ENCODE data around the gene PLEKHH2.

Gene PLEKHH2

DNA sequence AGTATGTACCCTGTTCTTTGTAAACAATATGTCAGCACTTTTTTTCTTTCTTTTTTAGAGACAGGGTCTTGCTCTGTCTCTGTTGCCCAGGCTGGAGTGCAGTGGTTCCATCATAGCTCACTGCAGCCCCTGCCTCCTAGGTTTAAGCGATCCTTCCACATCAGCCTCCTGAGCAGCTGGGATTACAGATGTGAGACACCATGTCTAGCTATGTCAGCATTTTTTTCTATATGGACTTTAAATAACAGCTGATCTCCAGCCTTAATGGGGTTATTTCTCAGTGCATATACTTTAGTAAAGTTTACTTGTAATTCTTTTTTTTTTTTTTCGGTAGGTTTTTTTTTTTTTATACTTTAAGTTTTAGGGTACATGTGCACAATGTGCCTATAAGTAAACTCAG lies 174.9 kb downstream of the PLEKHH2 start:
- Histone ChIP-seq H4K20me1 (ENCODE audit: control insufficient read depth, insufficient read depth, low read depth, low read length) (no peaks in the 10 kb centered on the region), H3K4me2 (ENCODE audit: low read length) (no peak overlapping the region), H3K4me3 (ENCODE audit: low read length) (no peak overlapping the region), H3K9me3 (ENCODE audit: control insufficient read depth, insufficient read depth, low read length) (no peaks in the 10 kb centered on the region), H3K27me3 (ENCODE audit: control insufficient read depth, low read length) (no peaks in the 10 kb centered on the region), H3K79me2 (ENCODE audit: control insufficient read depth, low read length) (no peaks in the 10 kb centered on the region), H3K27ac (ENCODE audit: low read depth, low read length) (no peak overlapping the region), H3K4me1 (ENCODE audit: control insufficient read depth, low read length) (no peaks in the 10 kb centered on the region), H3K36me3 (ENCODE audit: control insufficient read depth, low read length) (no peaks in the 10 kb centered on the region), H3F3A (ENCODE audit: control insufficient read depth, insufficient read depth) (no peaks in the 10 kb centered on the region), H3K9me2 (replicated peaks; ENCODE audit: control insufficient read depth, low read length) (no peaks in the 10 kb centered on the region)
- TF ChIP-seq, protein P1, sequence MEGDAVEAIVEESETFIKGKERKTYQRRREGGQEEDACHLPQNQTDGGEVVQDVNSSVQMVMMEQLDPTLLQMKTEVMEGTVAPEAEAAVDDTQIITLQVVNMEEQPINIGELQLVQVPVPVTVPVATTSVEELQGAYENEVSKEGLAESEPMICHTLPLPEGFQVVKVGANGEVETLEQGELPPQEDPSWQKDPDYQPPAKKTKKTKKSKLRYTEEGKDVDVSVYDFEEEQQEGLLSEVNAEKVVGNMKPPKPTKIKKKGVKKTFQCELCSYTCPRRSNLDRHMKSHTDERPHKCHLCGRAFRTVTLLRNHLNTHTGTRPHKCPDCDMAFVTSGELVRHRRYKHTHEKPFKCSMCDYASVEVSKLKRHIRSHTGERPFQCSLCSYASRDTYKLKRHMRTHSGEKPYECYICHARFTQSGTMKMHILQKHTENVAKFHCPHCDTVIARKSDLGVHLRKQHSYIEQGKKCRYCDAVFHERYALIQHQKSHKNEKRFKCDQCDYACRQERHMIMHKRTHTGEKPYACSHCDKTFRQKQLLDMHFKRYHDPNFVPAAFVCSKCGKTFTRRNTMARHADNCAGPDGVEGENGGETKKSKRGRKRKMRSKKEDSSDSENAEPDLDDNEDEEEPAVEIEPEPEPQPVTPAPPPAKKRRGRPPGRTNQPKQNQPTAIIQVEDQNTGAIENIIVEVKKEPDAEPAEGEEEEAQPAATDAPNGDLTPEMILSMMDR (IDR thresholded peaks at IDR 0.05; ENCODE audit: low read depth, low read length, poor library complexity, severe bottlenecking) = no peak
- TF ChIP-seq EZH2phosphoT487 (IDR thresholded peaks at IDR 0.05; ENCODE audit: borderline replicate concordance, low read length) = no peak

GRCh38 chr2:43812947-43813346 lies 175.9 kb downstream of the PLEKHH2 start:
- H3K36me3 ChIP-seq (ENCODE audit: control insufficient read depth, low read length) = no peaks in the 10 kb centered on the region
- H3K4me1 ChIP-seq (ENCODE audit: control insufficient read depth, low read length) = no peaks in the 10 kb centered on the region
- H3K27me3 ChIP-seq (ENCODE audit: control insufficient read depth, low read length) = no peaks in the 10 kb centered on the region
- no peak for TF ChIP-seq EZH2phosphoT487 (IDR thresholded peaks at IDR 0.05; ENCODE audit: borderline replicate concordance, low read length)
- no peak overlapping the region for H3K4me3 ChIP-seq (ENCODE audit: low read length)
- no peaks in the 10 kb centered on the region for H3K9me2 ChIP-seq (replicated peaks; ENCODE audit: control insufficient read depth, low read length)
- no peaks in the 10 kb centered on the region for H4K20me1 ChIP-seq (ENCODE audit: control insufficient read depth, insufficient read depth, low read depth, low read length)
- H3K9me3 ChIP-seq (ENCODE audit: control insufficient read depth, insufficient read depth, low read length) = no peaks in the 10 kb centered on the region
- no peak overlapping the region for H3K27ac ChIP-seq (ENCODE audit: low read depth, low read length)
- H3K4me2 ChIP-seq (ENCODE audit: low read length) = no peak overlapping the region
- no peaks in the 10 kb centered on the region for H3K79me2 ChIP-seq (ENCODE audit: control insufficient read depth, low read length)
- H3F3A ChIP-seq (ENCODE audit: control insufficient read depth, insufficient read depth) = no peaks in the 10 kb centered on the region

DNA sequence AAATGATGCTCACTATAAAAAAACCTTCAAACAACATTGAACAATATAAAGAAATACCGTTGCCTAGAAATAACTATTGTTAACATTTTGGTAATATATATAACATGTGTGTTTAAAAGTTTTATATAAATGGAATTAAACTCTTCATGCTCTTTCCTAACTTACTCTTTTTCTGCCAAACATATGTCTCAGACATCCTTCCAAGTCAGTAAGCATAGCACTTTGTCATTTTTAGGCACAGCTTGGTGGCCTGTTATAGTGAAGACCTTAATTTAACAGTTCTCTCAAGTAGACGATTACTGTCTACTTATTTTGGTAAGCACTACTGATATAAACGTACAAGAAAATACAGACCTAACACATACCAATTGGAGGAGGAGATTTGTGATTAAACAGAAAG lies 177.7 kb downstream of the PLEKHH2 start:
- no peaks in the 10 kb centered on the region for H3F3A ChIP-seq (ENCODE audit: control insufficient read depth, insufficient read depth)
- H3K4me2 ChIP-seq (ENCODE audit: low read length) = no peak overlapping the region
- no peaks in the 10 kb centered on the region for H3K4me1 ChIP-seq (ENCODE audit: control insufficient read depth, low read length)
- H3K27ac ChIP-seq (ENCODE audit: low read depth, low read length) = no peak overlapping the region
- no peak overlapping the region for H3K4me3 ChIP-seq (ENCODE audit: low read length)
- H3K79me2 ChIP-seq (ENCODE audit: control insufficient read depth, low read length) = no peaks in the 10 kb centered on the region
- no peaks in the 10 kb centered on the region for H3K9me2 ChIP-seq (replicated peaks; ENCODE audit: control insufficient read depth, low read length)
- H3K36me3 ChIP-seq (ENCODE audit: control insufficient read depth, low read length) = no peaks in the 10 kb centered on the region
- H4K20me1 ChIP-seq (ENCODE audit: control insufficient read depth, insufficient read depth, low read depth, low read length) = no peaks in the 10 kb centered on the region
- TF ChIP-seq EZH2phosphoT487 (IDR thresholded peaks at IDR 0.05; ENCODE audit: borderline replicate concordance, low read length) = no peak
- no peaks in the 10 kb centered on the region for H3K27me3 ChIP-seq (ENCODE audit: control insufficient read depth, low read length)
- no peaks in the 10 kb centered on the region for H3K9me3 ChIP-seq (ENCODE audit: control insufficient read depth, insufficient read depth, low read length)
